ENCODE results near the gene RANGAP1.
"Not testable (repeated sequence)": the region's sequence is repeated elsewhere in the genome, so short reads cannot be mapped to it uniquely, and the experiment has no call there.

Gene RANGAP1

DNA sequence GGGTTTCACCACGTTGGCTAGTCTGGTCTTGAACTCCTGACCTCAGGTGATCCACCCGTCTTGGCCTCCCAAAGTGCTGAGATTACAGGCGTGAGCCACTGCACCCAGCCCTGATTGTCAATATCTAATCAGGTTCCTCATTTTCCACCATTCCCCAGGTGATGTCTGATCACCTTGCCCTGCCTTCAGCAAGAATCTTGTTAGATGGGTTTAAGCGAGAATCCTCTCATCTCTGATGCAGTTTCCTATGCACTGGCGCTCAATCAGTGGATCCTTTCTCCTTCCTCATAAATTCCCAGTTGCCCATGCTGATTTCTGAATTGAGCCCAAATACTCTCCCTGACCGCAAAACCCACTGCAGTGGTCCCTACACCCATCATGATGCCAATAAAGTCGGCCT lies 14.7 kb upstream of the RANGAP1 start:
- no peak for DNase-seq

- no peak for DNase-seq
These were observed 11.1 kb upstream of the RANGAP1 start for GRCh38 chr22:41296826-41297667.

- not testable (repeated sequence) for DNase-seq
These were observed 8.8 kb upstream of the RANGAP1 start for GRCh38 chr22:41294816-41295215.

GRCh38 chr22:41290262-41291221 lies 4.6 kb upstream of the RANGAP1 start:
- no peak for DNase-seq

- peak; percentile 85 to 93 for DNase-seq
These were observed 3.7 kb upstream of the RANGAP1 start for GRCh38 chr22:41289671-41290070.

- no peak for DNase-seq
These were observed 2.4 kb upstream of the RANGAP1 start for GRCh38 chr22:41288245-41288946.

DNA sequence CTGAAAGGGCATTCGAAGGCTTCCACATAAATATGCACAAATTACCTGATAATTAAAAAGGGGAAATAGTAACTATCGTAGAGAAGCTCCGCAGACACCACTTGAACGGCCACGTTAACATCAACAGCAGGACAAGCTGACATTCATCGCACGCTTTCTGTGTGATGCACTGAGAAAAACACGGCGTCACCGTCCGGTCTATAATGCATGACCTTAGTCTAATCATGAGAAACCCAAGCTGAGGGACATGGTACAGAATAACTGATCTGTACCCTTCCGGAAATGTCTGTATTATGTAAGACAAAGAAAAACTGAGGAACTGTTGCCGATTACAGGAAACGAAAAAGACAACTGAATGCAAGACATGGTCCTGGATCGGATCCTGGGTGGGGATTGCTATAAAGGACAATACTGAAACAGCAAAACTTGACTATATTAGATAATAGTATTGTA lies 678 bp upstream of the RANGAP1 start:
- peak; percentile 75 to 89 for DNase-seq

DNA sequence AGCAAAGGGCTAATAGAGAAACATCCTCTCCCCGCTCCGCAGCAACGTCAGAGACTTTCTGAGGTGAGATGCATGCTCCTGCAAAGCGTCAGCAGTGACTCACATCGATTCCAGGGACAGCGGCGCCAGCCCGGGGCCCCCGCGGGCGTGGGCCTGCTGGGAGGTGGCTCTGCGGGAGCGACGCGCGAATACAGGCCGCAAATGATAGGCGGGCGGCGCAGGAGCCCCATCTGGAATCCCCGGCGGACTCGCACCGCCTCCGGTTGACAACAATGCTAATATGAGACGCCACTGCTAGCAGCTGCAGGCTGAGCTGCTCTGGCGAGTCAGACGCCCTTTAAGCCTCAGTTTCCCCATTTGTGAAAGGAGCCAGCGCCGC lies 557 bp downstream of the RANGAP1 start:
- peak; percentile 65 to 79 for DNase-seq

DNA sequence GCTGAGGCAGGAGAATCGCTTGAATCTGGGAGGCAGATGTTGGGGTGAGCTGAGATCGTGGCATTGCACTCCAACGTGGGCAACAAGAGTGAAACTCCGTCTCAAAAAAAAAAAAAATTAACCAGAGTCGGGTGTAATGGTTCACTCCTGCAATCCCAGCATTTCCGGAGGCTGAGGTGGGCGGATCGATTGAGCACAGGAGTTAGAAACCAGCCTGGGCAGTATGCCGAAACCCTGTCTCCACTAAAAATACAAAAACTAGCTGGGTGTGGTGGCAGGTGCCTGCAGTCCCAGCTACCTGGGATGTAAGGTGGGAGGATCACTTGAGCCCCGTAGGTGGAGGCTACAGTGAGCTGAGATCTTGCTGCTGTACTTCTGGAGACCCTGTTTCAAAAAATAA lies 1.5 kb downstream of the RANGAP1 start:
- DNase-seq, result no peak

GRCh38 chr22:41280854-41281253 lies 5.1 kb downstream of the RANGAP1 start:
- DNase-seq, result no peak

DNA sequence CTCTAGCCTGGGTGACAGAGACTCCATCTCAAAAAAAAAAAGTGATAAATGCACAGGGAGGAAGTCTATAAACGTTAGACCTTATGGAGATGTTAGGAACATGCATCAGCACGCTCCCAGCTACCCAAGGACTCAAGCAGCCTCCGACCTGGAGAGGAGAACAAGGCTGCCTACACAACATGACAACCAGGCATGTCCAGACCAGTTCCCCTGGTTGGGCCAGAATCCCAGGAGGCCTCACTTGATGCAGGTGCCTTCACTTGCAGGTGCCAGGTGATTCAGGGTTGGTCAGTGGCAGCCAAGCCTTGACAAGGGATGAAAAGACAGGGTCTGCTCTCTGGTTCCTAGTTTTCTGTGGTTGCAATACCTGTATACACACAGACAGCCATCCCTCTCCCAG lies 5.9 kb downstream of the RANGAP1 start:
- DNase-seq, result no peak

- DNase-seq, result no peak
These were observed 11.1 kb downstream of the RANGAP1 start for GRCh38 chr22:41274856-41275255.

DNA sequence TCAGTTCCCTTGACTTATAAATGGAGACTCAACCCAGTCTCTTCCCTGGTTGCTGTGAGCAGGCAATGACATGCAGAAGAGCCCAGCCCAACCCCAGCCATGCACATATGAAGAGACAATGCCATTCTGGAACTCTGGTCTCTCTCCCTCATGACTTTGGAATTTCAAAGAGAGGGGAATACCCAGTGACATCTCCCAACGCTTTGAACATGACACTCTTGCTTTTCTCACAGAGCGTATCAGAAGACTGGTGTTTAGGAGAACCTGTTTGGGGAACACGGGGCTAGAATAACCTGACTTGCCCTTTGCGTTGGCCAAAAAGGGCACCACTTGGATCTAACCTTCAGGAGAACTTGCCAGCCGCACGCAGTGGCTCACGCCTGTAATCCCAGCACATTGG lies 12.9 kb downstream of the RANGAP1 start:
- no peak for DNase-seq

DNA sequence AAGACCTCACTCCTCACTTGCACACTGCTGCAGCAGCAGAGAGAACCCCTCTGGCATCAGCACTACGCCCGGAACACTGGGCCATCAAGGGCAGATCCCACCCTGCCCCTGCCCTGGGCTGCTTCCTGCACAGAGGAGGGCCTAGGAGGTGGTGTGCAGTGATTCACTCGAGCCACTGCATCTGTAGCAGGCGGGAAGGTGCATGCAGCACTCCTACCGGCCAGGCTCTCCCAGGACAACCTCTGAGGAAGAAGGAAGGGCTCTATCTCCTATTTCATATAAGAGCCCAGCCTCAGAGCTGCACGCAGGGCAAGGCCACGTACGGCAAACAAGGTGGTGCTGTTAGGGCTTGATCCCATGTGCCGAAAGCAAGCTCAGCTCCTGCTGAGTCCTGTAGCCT lies 14.2 kb downstream of the RANGAP1 start:
- DNase-seq, result no peak

DNA sequence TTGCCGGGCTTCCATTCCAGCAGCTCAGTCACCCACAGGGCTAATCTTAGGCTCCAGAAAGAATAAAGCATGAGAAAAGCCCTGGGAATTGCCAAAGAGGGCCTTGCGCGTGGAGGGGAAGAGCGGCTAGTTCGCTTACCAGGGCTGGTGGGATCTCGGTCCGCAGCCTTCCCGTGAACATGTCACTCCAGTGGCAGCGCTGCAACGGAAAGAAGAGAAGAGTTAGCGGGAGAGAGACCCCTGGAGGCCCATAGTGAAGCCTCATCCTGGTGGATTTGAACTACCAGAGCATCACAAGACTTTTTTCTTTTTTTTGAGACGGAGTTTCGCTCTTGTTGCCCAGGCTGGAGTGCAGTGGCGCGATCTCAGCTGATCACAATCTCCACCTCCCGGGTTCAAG lies 18.0 kb downstream of the RANGAP1 start:
- DNase-seq, result no peak

DNA sequence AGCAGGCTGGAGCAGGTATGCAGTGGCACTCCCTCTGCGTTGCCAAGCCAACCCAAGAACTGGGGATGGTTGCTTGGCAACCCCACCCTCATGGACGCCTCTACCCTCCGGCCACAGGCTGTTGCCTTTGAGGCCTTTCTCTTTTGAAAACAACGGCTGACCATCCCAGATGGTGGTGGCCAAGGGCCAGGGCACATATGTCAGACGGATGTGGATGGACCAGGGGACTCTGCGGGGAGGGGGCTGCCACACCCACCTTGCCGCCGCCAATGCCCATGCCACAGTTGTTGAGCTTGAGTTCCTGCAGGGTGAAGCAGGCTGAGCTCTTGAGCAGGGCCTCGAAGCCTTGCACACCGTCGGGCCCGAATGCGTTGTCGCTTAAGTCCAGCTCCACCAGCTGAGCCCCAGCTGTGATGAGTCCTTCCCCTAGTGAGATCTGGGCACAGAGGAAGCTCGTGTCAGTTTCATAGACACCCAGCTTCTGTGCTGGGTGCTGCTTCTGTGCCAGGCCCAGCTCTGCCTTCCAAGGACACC lies 21.5 kb downstream of the RANGAP1 start:
- no peak for DNase-seq

DNA sequence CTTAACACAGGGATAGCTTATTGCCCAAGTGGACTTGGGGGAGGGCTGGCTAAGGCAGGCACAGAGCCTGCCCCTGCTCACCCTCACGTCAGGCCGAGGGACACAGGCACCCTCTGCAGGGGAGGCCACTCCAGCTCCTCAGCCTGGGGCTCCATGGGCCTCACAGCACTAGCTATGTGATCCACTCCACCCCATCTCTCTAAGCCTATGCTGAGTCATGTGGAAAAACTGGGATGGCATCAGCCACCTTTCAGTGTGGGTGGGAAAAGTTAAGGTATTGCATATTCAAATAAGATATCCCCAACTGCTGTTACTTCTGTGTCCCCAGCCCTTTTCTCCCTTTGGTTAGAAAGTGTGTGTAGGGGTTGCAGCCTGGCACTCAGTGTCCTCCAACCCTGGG lies 22.3 kb downstream of the RANGAP1 start:
- DNase-seq, result no peak

- no peak for DNase-seq
These were observed 23.7 kb downstream of the RANGAP1 start for GRCh38 chr22:41262250-41262765.

GRCh38 chr22:41261541-41262249 lies 24.3 kb downstream of the RANGAP1 start:
- DNase-seq, result no peak

DNA sequence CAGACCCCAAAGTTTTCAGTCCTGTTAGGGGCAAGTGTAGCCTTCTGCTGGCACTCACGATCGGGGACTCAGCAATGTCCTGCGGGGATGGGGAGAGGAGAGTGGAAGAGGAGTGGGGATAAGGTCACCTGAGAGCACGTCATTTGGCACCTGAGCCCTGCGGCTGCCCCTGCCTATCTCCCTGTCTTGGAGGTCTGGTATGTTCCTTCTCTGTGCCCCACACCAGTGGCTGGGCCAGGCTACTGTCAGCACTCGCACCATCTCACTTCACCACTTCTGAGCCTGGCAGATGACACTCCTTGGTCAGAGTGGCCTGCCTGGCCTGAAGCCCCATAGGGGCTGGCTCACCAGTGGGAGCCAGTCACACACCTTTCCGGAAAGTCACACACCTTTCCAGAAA lies 25.1 kb downstream of the RANGAP1 start:
- DNase-seq, result no peak

DNA sequence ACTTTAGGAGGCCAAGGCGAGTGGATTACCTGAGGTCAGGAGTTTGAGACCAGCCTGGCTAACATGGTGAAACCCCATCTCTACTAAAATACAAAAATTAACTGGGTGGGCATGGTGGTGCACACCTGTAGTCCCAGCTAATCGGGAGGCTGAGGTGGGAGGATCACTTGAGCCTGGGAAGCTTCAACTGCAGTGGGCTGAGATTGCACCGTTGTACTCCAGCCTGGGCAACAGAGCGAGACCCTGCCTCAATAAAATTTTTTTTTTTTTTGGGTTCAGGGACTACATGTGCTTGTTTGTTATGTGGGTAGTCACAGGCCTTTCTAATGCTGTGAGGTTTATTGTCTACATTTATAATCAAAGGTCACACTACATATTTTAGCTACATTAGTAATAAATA lies 26.2 kb downstream of the RANGAP1 start:
- DNase-seq, result not testable (repeated sequence)

GRCh38 chr22:41257696-41258095 lies 28.3 kb downstream of the RANGAP1 start:
- no peak for DNase-seq
